HEK293T (cell line): ENCODE results near the gene CDS2.

Source experiments
- ELF4 ChIP-seq: fragments of 450-650 bp; IDR thresholded peaks from 2 replicates; pipeline ENCODE4 v1.6.1; 2017; ENCODE audit warnings: antibody characterized with exemption
- FOXA1 ChIP-seq: fragments of 450-650 bp; IDR thresholded peaks from 2 replicates; pipeline ENCODE4 v1.6.1; 2016; ENCODE audit warnings: mild to moderate bottlenecking
- FOXK2 ChIP-seq: fragments of 450-650 bp; IDR thresholded peaks from 2 replicates; pipeline ENCODE4 v1.6.1; 2016; ENCODE audit warnings: mild to moderate bottlenecking
- FOXM1 ChIP-seq: fragments of 450-650 bp; IDR thresholded peaks from 2 replicates; pipeline ENCODE4 v1.6.1; 2017; ENCODE audit warnings: mild to moderate bottlenecking, borderline replicate concordance
- LEF1 ChIP-seq: fragments of 450-650 bp; IDR thresholded peaks from 2 replicates; pipeline ENCODE4 v1.6.1; 2017; ENCODE audit warnings: mild to moderate bottlenecking, borderline replicate concordance
- SP1 ChIP-seq: fragments of 450-650 bp; IDR thresholded peaks from 2 replicates; pipeline ENCODE4 v1.6.1; 2017
- SUZ12 ChIP-seq: fragments of 450-650 bp; IDR thresholded peaks from 2 replicates; pipeline ENCODE4 v1.6.1; 2016; ENCODE audit warnings: mild to moderate bottlenecking
- TARDBP ChIP-seq: fragments of 450-650 bp; IDR thresholded peaks from 2 replicates; pipeline ENCODE4 v1.6.1; 2016

GRCh38 chr20:5127859-5128424 lies 1.1 kb downstream of the CDS2 start:
- no peak for TF ChIP-seq FOXM1
- no peak for TF ChIP-seq FOXA1
- no peak for TF ChIP-seq ELF4
- TF ChIP-seq SUZ12, result no peak
- no peak for TF ChIP-seq FOXK2
- no peak for TF ChIP-seq SP1
- no peak for TF ChIP-seq TARDBP
- TF ChIP-seq LEF1, result no peak
